Skeletal muscle tissue (tissue), 4 donors: ENCODE measurements around the gene SRGAP3. TPM values are rescaled to one million over a fixed set of nuclear protein-coding genes. Genes with fewer than 3 reads are reported as not detected.

ENCODE experiments used
- H3K27ac ChIP-seq: one replicate; pipeline ENCODE4 v1.7.0; 2013; ENCODE audit warnings: mild to moderate bottlenecking, low read depth, low read length, inconsistent platforms
- H3K27me3 ChIP-seq, 3 donors: one replicate each; pipeline ENCODE4 v1.7.0; 2013; ENCODE audit warnings: low read length in 3 of 3; ENCODE audit not compliant: control insufficient read depth in 3 of 3, insufficient read depth in 3 of 3
- H3K36me3 ChIP-seq, 3 donors: one replicate each; pipeline ENCODE4 v1.7.0; 2013; ENCODE audit warnings: low read length in 3 of 3; ENCODE audit not compliant: control insufficient read depth in 3 of 3, insufficient read depth in 3 of 3
- H3K4me1 ChIP-seq, 3 donors: one replicate each; pipeline ENCODE4 v1.7.0; 2013; ENCODE audit warnings: low read length in 3 of 3, mild to moderate bottlenecking in 3 of 3; ENCODE audit not compliant: control insufficient read depth in 3 of 3, insufficient read depth in 3 of 3
- H3K4me3 ChIP-seq, 3 donors: one replicate each; pipeline ENCODE4 v1.7.0; 2013; ENCODE audit warnings: low read length in 3 of 3
- H3K9ac ChIP-seq, 3 donors: one replicate each; pipeline ENCODE4 v1.7.0; 2013; ENCODE audit warnings: low read length in 3 of 3, mild to moderate bottlenecking in 3 of 3, moderate library complexity in 2 of 3, low read depth in 1 of 3
- H3K9me3 ChIP-seq, 3 donors: one replicate each; pipeline ENCODE4 v1.7.0; 2013; ENCODE audit warnings: low read length in 3 of 3; ENCODE audit not compliant: control insufficient read depth in 3 of 3
- total RNA-seq: library from RNA; depleted of rRNA; stranded (reverse); fragments of >200 nt; gene quantifications from one replicate; pipeline ENCODE4 v1.2.3, GENCODE V29; 2014
- donor health status: Osteomylitis.

The SRGAP3 gene
- total RNA-seq, 1 donor from 2014 or later = 15.7 TPM

- H3K4me1 ChIP-seq = no peaks in the 10 kb centered on the region
- no peaks in the 10 kb centered on the region for H3K9me3 ChIP-seq
- H3K27ac ChIP-seq = no peak overlapping the region
- H3K4me3 ChIP-seq = no peak overlapping the region
- no peak overlapping the region for H3K9ac ChIP-seq
- H3K27me3 ChIP-seq = no peaks in the 10 kb centered on the region
- H3K36me3 ChIP-seq = no peaks in the 10 kb centered on the region
Measured at GRCh38 chr3:9217784-9218513, 31.5 kb downstream of the SRGAP3 start.

GRCh38 chr3:9216736-9217135 lies 32.7 kb downstream of the SRGAP3 start:
- Histone ChIP-seq H3K9ac (no peak overlapping the region), H3K36me3 (no peaks in the 10 kb centered on the region), H3K27ac (no peak overlapping the region), H3K4me1 (no peaks in the 10 kb centered on the region), H3K4me3 (no peak overlapping the region), H3K27me3 (no peaks in the 10 kb centered on the region), H3K9me3 (no peaks in the 10 kb centered on the region)

- H3K9ac ChIP-seq = no peak overlapping the region
- no peaks in the 10 kb centered on the region for H3K9me3 ChIP-seq
- H3K4me3 ChIP-seq = no peak overlapping the region
- no peaks in the 10 kb centered on the region for H3K36me3 ChIP-seq
- no peak overlapping the region for H3K27ac ChIP-seq
- no peaks in the 10 kb centered on the region for H3K27me3 ChIP-seq
- no peaks in the 10 kb centered on the region for H3K4me1 ChIP-seq
Measured at GRCh38 chr3:9214599-9214998, 34.8 kb downstream of the SRGAP3 start.

- no peak overlapping the region for H3K4me3 ChIP-seq
- no peaks in the 10 kb centered on the region for H3K36me3 ChIP-seq
- no peak overlapping the region for H3K27ac ChIP-seq
- no peak overlapping the region for H3K9ac ChIP-seq
- H3K9me3 ChIP-seq = no peaks in the 10 kb centered on the region
- H3K27me3 ChIP-seq = no peaks in the 10 kb centered on the region
- H3K4me1 ChIP-seq = no peaks in the 10 kb centered on the region
Measured at GRCh38 chr3:9214185-9214584, 35.3 kb downstream of the SRGAP3 start.

- Histone ChIP-seq H3K27ac (no peak overlapping the region), H3K4me1 (no peaks in the 10 kb centered on the region), H3K9ac (no peak overlapping the region), H3K9me3 (no peaks in the 10 kb centered on the region), H3K27me3 (no peaks in the 10 kb centered on the region), H3K4me3 (no peak overlapping the region), H3K36me3 (no peaks in the 10 kb centered on the region)
Measured at GRCh38 chr3:9213019-9213634, 36.3 kb downstream of the SRGAP3 start.

- Histone ChIP-seq H3K4me3 (no peak overlapping the region), H3K27me3 (no peaks in the 10 kb centered on the region), H3K9me3 (no peaks in the 10 kb centered on the region), H3K4me1 (peaks cover 0 to 3% (median 0%) of the 10 kb centered on the region in 3 donors), H3K27ac (no peak overlapping the region), H3K9ac (no peak overlapping the region), H3K36me3 (no peaks in the 10 kb centered on the region)
Measured at GRCh38 chr3:9211155-9211950, 38.1 kb downstream of the SRGAP3 start.

GRCh38 chr3:9209777-9210176 lies 39.7 kb downstream of the SRGAP3 start:
- Histone ChIP-seq H3K27me3 (no peaks in the 10 kb centered on the region), H3K27ac (no peak overlapping the region), H3K4me1 (peaks cover 0 to 3% (median 0%) of the 10 kb centered on the region in 3 donors), H3K4me3 (no peak overlapping the region), H3K9me3 (no peaks in the 10 kb centered on the region), H3K9ac (no peak overlapping the region), H3K36me3 (no peaks in the 10 kb centered on the region)

- Histone ChIP-seq H3K4me3 (no peak overlapping the region), H3K9ac (no peak overlapping the region), H3K36me3 (no peaks in the 10 kb centered on the region), H3K27me3 (no peaks in the 10 kb centered on the region), H3K27ac (no peak overlapping the region), H3K9me3 (no peaks in the 10 kb centered on the region), H3K4me1 (peaks cover 0 to 3% (median 0%) of the 10 kb centered on the region in 3 donors)
Measured at GRCh38 chr3:9208605-9209152, 40.8 kb downstream of the SRGAP3 start.

GRCh38 chr3:9207116-9207763 lies 42.2 kb downstream of the SRGAP3 start:
- Histone ChIP-seq H3K27me3 (no peaks in the 10 kb centered on the region), H3K36me3 (no peaks in the 10 kb centered on the region)

More at GRCh38 chr3:9207116-9207763, 42.2 kb downstream of the SRGAP3 start:
- no peak overlapping the region for H3K4me3 ChIP-seq
- peaks cover 0 to 3% (median 0%) of the 10 kb centered on the region in 3 donors for H3K4me1 ChIP-seq
- no peak overlapping the region for H3K9ac ChIP-seq
- no peaks in the 10 kb centered on the region for H3K9me3 ChIP-seq
- no peak overlapping the region for H3K27ac ChIP-seq
